HUES48 (cell line): ENCODE data around the gene ZNF136.

Experiments used
- H3K27ac ChIP-seq: one replicate; pipeline ENCODE4 v1.7.0; 2013; ENCODE audit warnings: low read depth, low read length, inconsistent platforms
- H3K27me3 ChIP-seq: 2 replicates; pipeline ENCODE4 v1.6.1; 2013; ENCODE audit warnings: mild to moderate bottlenecking, low read length; ENCODE audit not compliant: control insufficient read depth, insufficient read depth
- H3K36me3 ChIP-seq: 2 replicates; pipeline ENCODE4 v1.6.1; 2013; ENCODE audit warnings: low read length; ENCODE audit not compliant: control insufficient read depth, insufficient read depth
- H3K4me1 ChIP-seq: 2 replicates; pipeline ENCODE4 v1.6.1; 2013; ENCODE audit warnings: mild to moderate bottlenecking, low read length; ENCODE audit not compliant: control insufficient read depth, insufficient read depth
- H3K4me3 ChIP-seq: 2 replicates; pipeline ENCODE4 v1.5.1; 2013; ENCODE audit warnings: mild to moderate bottlenecking, low read depth, low read length
- H3K9ac ChIP-seq: 2 replicates; pipeline ENCODE4 v1.6.1; 2013; ENCODE audit warnings: mild to moderate bottlenecking, low read depth, low read length, moderate library complexity
- H3K9me3 ChIP-seq: 2 replicates; pipeline ENCODE4 v1.6.1; 2013; ENCODE audit warnings: low read length; ENCODE audit not compliant: control insufficient read depth, insufficient read depth

The ZNF136 gene

GRCh38 chr19:12141405-12141736 lies 21.5 kb upstream of the ZNF136 start:
- H3K4me3 ChIP-seq, result no peak overlapping the region
- no peaks in the 10 kb centered on the region for H3K27me3 ChIP-seq
- peaks cover 38% of the 10 kb centered on the region for H3K36me3 ChIP-seq

GRCh38 chr19:12145348-12145747 lies 17.5 kb upstream of the ZNF136 start:
- no peaks in the 10 kb centered on the region for H3K27me3 ChIP-seq
- peaks cover 65% of the 10 kb centered on the region for H3K36me3 ChIP-seq
- no peak overlapping the region for H3K27ac ChIP-seq
- H3K9me3 ChIP-seq, result peaks cover 26% of the 10 kb centered on the region
- peaks cover 7% of the 10 kb centered on the region for H3K4me1 ChIP-seq
- H3K4me3 ChIP-seq, result no peak overlapping the region
- H3K9ac ChIP-seq, result no peak overlapping the region

More at GRCh38 chr19:12141405-12141736, 21.5 kb upstream of the ZNF136 start:
- H3K9me3 ChIP-seq, result peaks cover 17% of the 10 kb centered on the region
- peak overlapping the region; percentile 22 for H3K27ac ChIP-seq
- H3K4me1 ChIP-seq, result peaks cover 8% of the 10 kb centered on the region
- no peak overlapping the region for H3K9ac ChIP-seq

GRCh38 chr19:12155324-12155860 lies 7.5 kb upstream of the ZNF136 start:
- H3K9me3 ChIP-seq, result no peaks in the 10 kb centered on the region
- no peak overlapping the region for H3K27ac ChIP-seq
- H3K36me3 ChIP-seq, result peaks cover 22% of the 10 kb centered on the region
- peaks cover 6% of the 10 kb centered on the region; the same call in 1 of the 2 replicates for H3K4me1 ChIP-seq
- H3K27me3 ChIP-seq, result no peaks in the 10 kb centered on the region
- H3K4me3 ChIP-seq, result peak overlapping the region; percentile 100
- peak overlapping the region; percentile 99 for H3K9ac ChIP-seq

GRCh38 chr19:12156223-12157058 lies 6.5 kb upstream of the ZNF136 start, which contains the start of gene ZNF625:
Gene ZNF625 (minus strand): TSS chr19:12156734. CDS start chr19:12156558, 176 bp downstream.
- Histone ChIP-seq H3K36me3 (peaks cover 14% of the 10 kb centered on the region), H3K27me3 (no peaks in the 10 kb centered on the region), H3K4me3 (peak within 1 kb of the TSS; percentile 100), H3K9me3 (no peaks in the 10 kb centered on the region), H3K9ac (peak within 1 kb of the TSS; percentile 99), H3K27ac (peak within 1 kb of the TSS; percentile 95), H3K4me1 (peaks cover 6% of the 10 kb centered on the region; the same call in 1 of the 2 replicates)

GRCh38 chr19:12159773-12160414 lies 3.0 kb upstream of the ZNF136 start:
- H3K27me3 ChIP-seq, result no peaks in the 10 kb centered on the region
- no peaks in the 10 kb centered on the region for H3K9me3 ChIP-seq
- H3K9ac ChIP-seq, result no peak overlapping the region
- no peak overlapping the region for H3K4me3 ChIP-seq
- H3K36me3 ChIP-seq, result no peaks in the 10 kb centered on the region
- H3K27ac ChIP-seq, result no peak overlapping the region
- H3K4me1 ChIP-seq, result peaks cover 6% of the 10 kb centered on the region; the same call in 1 of the 2 replicates

- H3K27me3 ChIP-seq, result no peaks in the 10 kb centered on the region
- H3K4me3 ChIP-seq, result peak overlapping the region; percentile 85
- no peaks in the 10 kb centered on the region for H3K4me1 ChIP-seq
- no peaks in the 10 kb centered on the region for H3K9me3 ChIP-seq
- H3K27ac ChIP-seq, result no peak overlapping the region
- no peaks in the 10 kb centered on the region for H3K36me3 ChIP-seq
- H3K9ac ChIP-seq, result no peak overlapping the region
These were observed 399 bp upstream of the ZNF136 start for GRCh38 chr19:12162513-12162881.

GRCh38 chr19:12163826-12164225 lies 930 bp downstream of the ZNF136 start:
- peak overlapping the region; percentile 85 for H3K4me3 ChIP-seq
- H3K27ac ChIP-seq, result no peak overlapping the region
- no peaks in the 10 kb centered on the region for H3K9me3 ChIP-seq
- H3K4me1 ChIP-seq, result no peaks in the 10 kb centered on the region
- peak overlapping the region; percentile 64; the same call in 1 of the 2 replicates for H3K9ac ChIP-seq
- H3K36me3 ChIP-seq, result no peaks in the 10 kb centered on the region
- no peaks in the 10 kb centered on the region for H3K27me3 ChIP-seq

GRCh38 chr19:12166626-12167025 lies 3.7 kb downstream of the ZNF136 start:
- H3K9me3 ChIP-seq, result no peaks in the 10 kb centered on the region
- no peak overlapping the region for H3K27ac ChIP-seq
- H3K27me3 ChIP-seq, result no peaks in the 10 kb centered on the region
- H3K4me1 ChIP-seq, result no peaks in the 10 kb centered on the region
- no peak overlapping the region for H3K4me3 ChIP-seq
- H3K36me3 ChIP-seq, result peaks cover 4% of the 10 kb centered on the region; the same call in 1 of the 2 replicates
- no peak overlapping the region for H3K9ac ChIP-seq

- Histone ChIP-seq H3K36me3 (0 out of 2 replicates have a peak, but pooled peaks cover under 1% of the 10 kb centered on the region), H3K9ac (no peak overlapping the region), H3K27me3 (no peaks in the 10 kb centered on the region), H3K27ac (no peak overlapping the region), H3K4me3 (no peak overlapping the region), H3K9me3 (peaks cover 61% of the 10 kb centered on the region), H3K4me1 (no peaks in the 10 kb centered on the region)
These were observed 17.5 kb downstream of the ZNF136 start for GRCh38 chr19:12180377-12180776.

GRCh38 chr19:12187625-12188024 lies 24.7 kb downstream of the ZNF136 start:
- Histone ChIP-seq H3K36me3 (peaks cover 51% of the 10 kb centered on the region), H3K4me3 (peak overlapping the region; percentile 35; the same call in 1 of the 2 replicates), H3K27me3 (no peaks in the 10 kb centered on the region), H3K4me1 (no peaks in the 10 kb centered on the region), H3K9me3 (peaks cover 82% of the 10 kb centered on the region), H3K9ac (no peak overlapping the region), H3K27ac (no peak overlapping the region)
